H9 (cell line): ENCODE data around the gene PLP2. TPM values are rescaled to one million over a fixed set of nuclear protein-coding genes. Genes with fewer than 3 reads are reported as not detected.

ENCODE experiments used
- DNase-seq: peaks from one replicate; pipeline ENCODE4 v3.0.0-alpha.2; 2017
- H2AFZ ChIP-seq: one replicate; pipeline ENCODE4 v1.6.1; 2013; ENCODE audit warnings: mild to moderate bottlenecking, low read length, control low read depth, moderate library complexity
- H2AK5ac ChIP-seq: 2 replicates; pipeline ENCODE4 v1.6.1; 2013; ENCODE audit warnings: low read length, control low read depth, mixed read lengths; ENCODE audit not compliant: insufficient read length
- H2BK120ac ChIP-seq: one replicate; pipeline ENCODE4 v1.6.1; 2013; ENCODE audit warnings: low read depth, mild to moderate bottlenecking, low read length, control low read depth, inconsistent platforms; ENCODE audit not compliant: poor library complexity, severe bottlenecking
- H2BK12ac ChIP-seq: 2 replicates; pipeline ENCODE4 v1.6.1; 2013; ENCODE audit warnings: low read length, control low read depth, mixed read lengths, low read depth; ENCODE audit not compliant: insufficient read length
- H2BK15ac ChIP-seq: 2 replicates; pipeline ENCODE4 v1.6.1; 2013; ENCODE audit warnings: low read depth, low read length, control low read depth
- H2BK20ac ChIP-seq: one replicate; pipeline ENCODE4 v1.6.1; 2013; ENCODE audit warnings: low read depth, mild to moderate bottlenecking, low read length, control low read depth, inconsistent platforms; ENCODE audit not compliant: poor library complexity, severe bottlenecking
- H2BK5ac ChIP-seq: 2 replicates; pipeline ENCODE4 v1.6.1; 2013; ENCODE audit warnings: low read length, control low read depth, mixed read lengths; ENCODE audit not compliant: insufficient read length
- H3K14ac ChIP-seq: 2 replicates; pipeline ENCODE4 v1.6.1; 2013; ENCODE audit warnings: low read length, control low read depth; ENCODE audit not compliant: insufficient read depth
- H3K18ac ChIP-seq: 2 replicates; pipeline ENCODE4 v1.6.1; 2013; ENCODE audit warnings: low read depth, mild to moderate bottlenecking, mixed read lengths, low read length, control low read depth; ENCODE audit not compliant: insufficient read length
- H3K23ac ChIP-seq: 2 replicates; pipeline ENCODE4 v1.6.1; 2013; ENCODE audit warnings: low read length, control low read depth, mixed read lengths, low read depth; ENCODE audit not compliant: insufficient read length
- H3K23me2 ChIP-seq: 2 replicates; pipeline ENCODE4 v1.6.1; 2013; ENCODE audit warnings: low read depth, mild to moderate bottlenecking, mixed read lengths, low read length, control low read depth; ENCODE audit not compliant: insufficient read length, poor library complexity, severe bottlenecking
- H3K27ac ChIP-seq: 2 replicates; pipeline ENCODE4 v1.5.1; 2013; ENCODE audit warnings: low read length, control low read depth, mixed read lengths, low read depth; ENCODE audit not compliant: insufficient read length
- H3K27me3 ChIP-seq: 2 replicates; pipeline ENCODE4 v1.6.1; 2013; ENCODE audit warnings: low read length, control low read depth, inconsistent platforms; ENCODE audit not compliant: insufficient read depth
- H3K4ac ChIP-seq: 2 replicates; pipeline ENCODE4 v1.6.1; 2013; ENCODE audit warnings: low read depth, mild to moderate bottlenecking, control low read depth, inconsistent platforms, low read length, moderate library complexity
- H3K4me1 ChIP-seq: 2 replicates; pipeline ENCODE4 v1.6.1; 2013; ENCODE audit warnings: low read length, control low read depth, inconsistent platforms; ENCODE audit not compliant: insufficient read depth
- H3K4me2 ChIP-seq: 2 replicates; pipeline ENCODE4 v1.6.1; 2013; ENCODE audit warnings: low read length, control low read depth, mixed read lengths; ENCODE audit not compliant: insufficient read length, insufficient read depth
- H3K56ac ChIP-seq: 2 replicates; pipeline ENCODE4 v1.6.1; 2013; ENCODE audit warnings: low read depth, mild to moderate bottlenecking, mixed read lengths, low read length, control low read depth; ENCODE audit not compliant: insufficient read length
- H3K79me1 ChIP-seq: 2 replicates; pipeline ENCODE4 v1.6.1; 2013; ENCODE audit warnings: low read depth, mild to moderate bottlenecking, moderate library complexity, low read length, control low read depth, inconsistent platforms; ENCODE audit not compliant: insufficient read depth, poor library complexity, severe bottlenecking
- H3K79me2 ChIP-seq: 2 replicates; pipeline ENCODE4 v1.6.1; 2013; ENCODE audit warnings: low read length, control low read depth, inconsistent platforms; ENCODE audit not compliant: insufficient read depth
- H3K9ac ChIP-seq: 2 replicates; pipeline ENCODE4 v1.6.1; 2013; ENCODE audit warnings: low read length, control low read depth, mixed read lengths; ENCODE audit not compliant: insufficient read length; ENCODE audit errors: extremely low read depth
- H3K9me3 ChIP-seq: one replicate; pipeline ENCODE4 v1.6.1; 2013; ENCODE audit warnings: low read depth, low read length, inconsistent platforms; ENCODE audit not compliant: control insufficient read depth
- H3T11ph ChIP-seq: one replicate; pipeline ENCODE4 v1.6.1; 2013; ENCODE audit warnings: mild to moderate bottlenecking, low read length, control low read depth, inconsistent platforms
- H4K20me1 ChIP-seq: one replicate; pipeline ENCODE4 v1.6.1; 2013; ENCODE audit not compliant: control insufficient read depth, insufficient read length, insufficient read depth
- H4K5ac ChIP-seq: 2 replicates; pipeline ENCODE4 v1.6.1; 2013; ENCODE audit warnings: low read depth, mild to moderate bottlenecking, mixed read lengths, low read length, control low read depth; ENCODE audit not compliant: insufficient read length
- H4K8ac ChIP-seq: replicated peaks from 2 replicates; pipeline ENCODE4 v1.6.1; 2013; ENCODE audit warnings: low read length, control low read depth, mixed read lengths, low read depth; ENCODE audit not compliant: insufficient read length
- H4K91ac ChIP-seq: 2 replicates; pipeline ENCODE4 v1.6.1; 2013; ENCODE audit warnings: low read depth, mild to moderate bottlenecking, moderate library complexity, mixed read lengths, low read length, control low read depth; ENCODE audit not compliant: insufficient read length
- H3K27ac Mint-ChIP-seq, 3 experiments: 2 replicates in 2 of 3; 3 replicates in 1 of 3; pipeline ENCODE4 v1.8.0; 2020 to 2021; ENCODE audit warnings: mixed read lengths in 3 of 3, mild to moderate bottlenecking in 1 of 3, moderate library complexity in 1 of 3
- H3K27me3 Mint-ChIP-seq: 2 replicates; pipeline ENCODE4 v1.8.0; 2021; ENCODE audit warnings: low read depth, mild to moderate bottlenecking, moderate library complexity, mixed read lengths
- H3K36me3 Mint-ChIP-seq, 3 experiments: 2 replicates in 2 of 3; 3 replicates in 1 of 3; pipeline ENCODE4 v1.8.0; 2020 to 2021; ENCODE audit warnings: low read depth in 3 of 3, mixed read lengths in 3 of 3; ENCODE audit not compliant: insufficient read depth in 1 of 3
- H3K4me1 Mint-ChIP-seq, 2 experiments: 2 replicates each; pipeline ENCODE4 v1.8.0; 2020; ENCODE audit warnings: mixed read lengths in 2 of 2
- H3K4me3 Mint-ChIP-seq, 2 experiments: 2 replicates in 1 of 2; 3 replicates in 1 of 2; pipeline ENCODE4 v1.8.0; 2020 to 2021; ENCODE audit warnings: mild to moderate bottlenecking in 2 of 2, mixed read lengths in 2 of 2, moderate library complexity in 1 of 2
- H3K9me3 Mint-ChIP-seq, 2 experiments: 2 replicates in 1 of 2; 3 replicates in 1 of 2; pipeline ENCODE4 v1.8.0; 2020; ENCODE audit warnings: mild to moderate bottlenecking in 2 of 2, mixed read lengths in 2 of 2, moderate library complexity in 1 of 2
- CTCF ChIP-seq: fragments of 200-600 bp; sonication (generic); conservative IDR thresholded peaks from 3 replicates; pipeline ENCODE4 v1.8.0; 2021; ENCODE audit warnings: antibody characterized with exemption, mild to moderate bottlenecking
- WGBS: extraction: QIAGEN DNeasy Blood & Tissue Kit; methylation state at CpG from one replicate; pipeline ENCODE4 v1.1.7; 2013; ENCODE audit warnings: missing lambda C conversion rate, low lambda C conversion rate, mixed read lengths; ENCODE audit not compliant: insufficient read length; ENCODE audit errors: extremely low coverage; 5-methylcytosine and 5-hydroxymethylcytosine counted together
- total RNA-seq: library from RNA; stranded (reverse); gene quantifications from 2 replicates; pipeline ENCODE4 v1.2.1, GENCODE V29; 2021

PLP2 gene
- total RNA-seq, 1 experiment from 2014 or later: 11.7 TPM

DNA sequence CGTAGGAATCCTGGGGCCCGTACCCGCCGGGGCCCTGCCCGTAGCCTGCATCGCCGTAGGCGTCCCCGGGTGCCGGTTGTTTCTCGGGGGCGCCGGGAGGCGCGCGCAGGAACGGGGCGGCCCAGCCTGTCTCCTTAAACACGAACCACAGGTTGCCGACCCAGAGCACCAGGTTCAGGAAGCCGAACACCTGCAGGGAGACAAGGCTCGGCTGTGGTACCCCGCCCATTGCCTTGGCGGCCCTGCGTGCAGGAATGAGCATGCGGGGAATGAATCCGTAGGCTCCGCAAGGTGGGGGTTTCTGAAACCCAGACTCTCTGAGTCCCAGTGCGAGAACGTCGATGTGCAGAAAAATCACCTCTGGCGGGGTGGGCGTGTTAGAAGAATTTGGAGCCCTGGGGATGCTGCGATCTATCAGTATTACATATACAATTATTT, 19.9 kb downstream of the PLP2 start:
- Histone ChIP-seq H3K9me3 (peaks cover 11% of the 10 kb centered on the region), H3K9ac (peak overlapping the region; percentile 45), H2AK5ac (no peak overlapping the region), H3K27ac (no peak overlapping the region), H3K27me3 (no peaks in the 10 kb centered on the region), H3K79me2 (no peaks in the 10 kb centered on the region), H3K4me2 (peak overlapping the region; percentile 47), H2BK5ac (no peak overlapping the region), H3K14ac (peak overlapping the region; percentile 45; the same call in 1 of the 2 replicates), H3K18ac (peak overlapping the region; percentile 56), H2AFZ (no peak overlapping the region), H3K4me1 (no peaks in the 10 kb centered on the region), H2BK15ac (no peak overlapping the region), H4K91ac (no peak overlapping the region), H4K5ac (no peak overlapping the region), H3K4ac (no peak overlapping the region), H2BK12ac (no peak overlapping the region), H3K56ac (no peak overlapping the region), H3K79me1 (no peaks in the 10 kb centered on the region), H2BK20ac (no peak overlapping the region), H3K23ac (no peak overlapping the region), H4K8ac (no peak overlapping the region), H3K23me2 (peaks cover 6% of the 10 kb centered on the region), H4K20me1 (no peaks in the 10 kb centered on the region), H2BK120ac (no peak overlapping the region), H3T11ph (no peak overlapping the region)
- no CpG with 5 or more reads among the region's 34 CpGs for WGBS
- peaks cover 8 to 26% of the 10 kb centered on the region in 2 experiments for H3K4me1 Mint-ChIP-seq
- peak overlapping the region in 2 of 3 experiments; percentile 57 to 88; a peak in 1 of 7 replicates for H3K27ac Mint-ChIP-seq
- DNase-seq: no peak
- H3K27me3 Mint-ChIP-seq: peaks cover 3% of the 10 kb centered on the region; the same call in 1 of the 2 replicates
- no peak for TF ChIP-seq CTCF
- peaks cover 75 to 82% of the 10 kb centered on the region in 2 experiments for H3K9me3 Mint-ChIP-seq
- peaks cover 8 to 14% (median 12%) of the 10 kb centered on the region in 3 experiments; a peak in 6 of 7 replicates for H3K36me3 Mint-ChIP-seq
- H3K4me3 Mint-ChIP-seq: peak overlapping the region; percentile 80 to 87
